Loucy (cell line): ENCODE measurements around the gene CACUL1.

ENCODE experiments used
- CTCF ChIP-seq: fragments of 200-600 bp; sonication (generic); conservative IDR thresholded peaks from 2 replicates; pipeline ENCODE4 v1.5.1; 2014; ENCODE audit warnings: mild to moderate bottlenecking, antibody characterized with exemption, low read length
- EZH2phosphoT487 ChIP-seq: fragments of 200-600 bp; IDR thresholded peaks from 2 replicates; pipeline ENCODE4 v1.6.1; 2018; ENCODE audit warnings: antibody characterized with exemption, mild to moderate bottlenecking, moderate library complexity, borderline replicate concordance

- TF ChIP-seq CTCF (no peak), EZH2phosphoT487 (no peak)
Observed at GRCh38 chr10:118674226-118674919, 80.4 kb downstream of the CACUL1 start.
